ENCODE data around the gene WDR43. TPM values are rescaled to one million over a fixed set of nuclear protein-coding genes. Genes with fewer than 3 reads are reported as not detected.

Gene WDR43
- 54.9 and 117 TPM in 2 replicates for total RNA-seq

DNA sequence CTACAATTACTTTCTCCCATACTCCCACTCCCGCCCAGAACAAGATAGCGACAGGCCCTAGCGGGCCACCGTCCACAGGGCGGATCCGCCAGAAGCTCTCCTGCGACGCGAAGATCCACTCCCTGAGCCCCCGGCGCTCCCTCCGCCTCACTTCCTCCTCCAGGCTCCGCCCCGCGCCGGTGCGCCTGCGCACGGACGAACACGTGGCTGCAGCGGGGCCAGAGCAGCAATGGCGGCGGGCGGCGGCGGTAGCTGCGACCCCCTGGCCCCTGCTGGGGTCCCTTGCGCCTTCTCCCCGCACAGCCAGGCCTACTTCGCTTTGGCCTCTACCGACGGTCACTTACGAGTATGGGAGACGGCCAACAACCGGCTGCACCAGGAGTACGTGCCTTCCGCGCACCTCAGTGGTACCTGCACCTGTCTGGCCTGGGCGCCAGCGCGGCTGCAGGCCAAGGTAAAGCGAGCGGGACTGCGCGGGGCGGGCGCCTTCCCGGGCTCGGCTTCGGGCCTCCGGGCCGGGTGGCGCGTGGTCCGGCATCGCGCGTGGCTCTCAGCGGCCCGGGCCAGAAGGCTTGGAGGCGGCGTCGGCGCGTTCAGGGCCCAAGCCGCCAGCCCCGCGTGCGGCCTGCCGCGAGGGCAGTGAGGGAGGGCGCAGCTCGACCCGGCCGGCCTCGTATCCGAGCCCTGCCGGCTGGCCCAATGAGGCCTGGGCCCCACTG, at the start of gene WDR43:
TSS of gene WDR43 (plus strand) at position 198 of the 719 bp plus-strand sequence. CDS start at position 230, 32 bp downstream.
- DNase-seq (ENCODE audit: low read depth): peak; percentile 96
- TF ChIP-seq CTCF (IDR thresholded peaks at IDR 0.05; ENCODE audit: insufficient read depth, low read length, severe bottlenecking): no peak
- Histone ChIP-seq H3K27me3 (ENCODE audit: control insufficient read depth, insufficient read depth, low read length) (no peaks in the 10 kb centered on the region), H3K36me3 (ENCODE audit: control insufficient read depth, insufficient read depth, low read length) (no peaks in the 10 kb centered on the region), H3K4me3 (ENCODE audit: low read depth, low read length) (peak within 1 kb of the TSS; percentile 99)
- no peak for FAIRE-seq

- Histone ChIP-seq H3K27me3 (ENCODE audit: control insufficient read depth, insufficient read depth, low read length) (no peaks in the 10 kb centered on the region), H3K4me3 (ENCODE audit: low read depth, low read length) (no peak overlapping the region), H3K36me3 (ENCODE audit: control insufficient read depth, insufficient read depth, low read length) (no peaks in the 10 kb centered on the region)
- FAIRE-seq (no peak), DNase-seq (ENCODE audit: low read depth) (no peak)
- TF ChIP-seq CTCF (IDR thresholded peaks at IDR 0.05; ENCODE audit: insufficient read depth, low read length, severe bottlenecking): no peak
These were observed 39.3 kb upstream of the WDR43 start for GRCh38 chr2:28855193-28855592.

GRCh38 chr2:28855977-28856376, 38.5 kb upstream of the WDR43 start:
- Histone ChIP-seq H3K36me3 (ENCODE audit: control insufficient read depth, insufficient read depth, low read length) (no peaks in the 10 kb centered on the region), H3K4me3 (ENCODE audit: low read depth, low read length) (no peak overlapping the region), H3K27me3 (ENCODE audit: control insufficient read depth, insufficient read depth, low read length) (no peaks in the 10 kb centered on the region)
- DNase-seq (ENCODE audit: low read depth) (no peak), FAIRE-seq (no peak)
- no peak for TF ChIP-seq CTCF (IDR thresholded peaks at IDR 0.05; ENCODE audit: insufficient read depth, low read length, severe bottlenecking)

DNA sequence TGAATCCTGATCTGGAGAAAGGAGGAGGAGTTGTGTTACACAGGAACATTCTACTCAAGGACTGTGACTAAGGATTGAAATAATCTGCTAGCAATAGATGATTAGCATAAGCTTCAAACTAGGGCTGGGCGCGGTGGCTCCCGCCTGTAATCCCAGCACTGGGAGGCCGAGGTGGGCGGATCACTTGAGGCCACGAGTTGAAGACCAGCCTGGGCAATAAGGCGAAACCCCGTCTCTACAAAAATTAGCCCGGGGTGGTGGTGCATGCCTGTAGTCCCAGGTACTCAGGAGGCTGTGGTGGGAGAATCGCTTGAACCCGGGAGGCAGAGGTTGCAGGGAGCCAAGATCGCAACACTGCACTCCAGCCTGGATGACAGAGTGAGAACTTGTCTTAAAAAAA, 25.9 kb upstream of the WDR43 start:
- FAIRE-seq: no peak
- no peak for DNase-seq (ENCODE audit: low read depth)
- Histone ChIP-seq H3K36me3 (ENCODE audit: control insufficient read depth, insufficient read depth, low read length) (no peaks in the 10 kb centered on the region), H3K27me3 (ENCODE audit: control insufficient read depth, insufficient read depth, low read length) (no peaks in the 10 kb centered on the region), H3K4me3 (ENCODE audit: low read depth, low read length) (no peak overlapping the region)
- TF ChIP-seq CTCF (IDR thresholded peaks at IDR 0.05; ENCODE audit: insufficient read depth, low read length, severe bottlenecking): no peak

DNA sequence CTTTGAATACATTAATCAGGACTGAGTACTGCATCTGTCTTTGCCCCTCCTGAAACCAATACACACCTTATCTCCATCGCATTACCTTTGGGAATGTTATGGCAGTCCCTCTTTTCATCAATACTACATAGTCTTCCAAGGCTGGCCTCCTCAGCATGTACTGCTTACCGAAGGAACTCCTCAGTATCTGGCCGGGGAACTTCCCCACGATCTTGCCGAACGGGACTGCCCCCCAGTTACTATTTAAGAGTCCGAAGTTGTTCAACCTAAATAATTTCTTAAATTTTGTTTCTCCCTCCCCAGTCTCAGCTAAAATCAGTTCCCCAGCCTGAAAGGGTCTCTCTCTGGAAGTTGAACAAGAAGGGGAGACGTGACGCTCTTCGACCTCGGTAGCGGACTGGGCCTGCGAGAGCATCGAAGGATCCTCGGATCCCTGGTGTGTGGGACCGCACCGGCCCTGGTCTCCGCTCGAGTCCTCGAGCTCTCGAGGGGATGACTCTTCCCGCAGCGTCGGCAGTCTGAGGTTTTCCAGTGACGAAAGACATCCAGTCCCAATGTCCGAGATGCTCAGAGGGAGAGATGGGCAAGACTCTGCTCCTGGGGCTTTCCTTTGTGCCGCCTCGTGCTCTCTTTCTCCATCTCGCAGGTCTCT, 24.8 kb upstream of the WDR43 start:
- H3K4me3 ChIP-seq (ENCODE audit: low read depth, low read length): peak overlapping the region; percentile 75
- no peaks in the 10 kb centered on the region for H3K27me3 ChIP-seq (ENCODE audit: control insufficient read depth, insufficient read depth, low read length)
- no peak for FAIRE-seq
- DNase-seq (ENCODE audit: low read depth): peak; percentile 9
- no peak for TF ChIP-seq CTCF (IDR thresholded peaks at IDR 0.05; ENCODE audit: insufficient read depth, low read length, severe bottlenecking)
- no peaks in the 10 kb centered on the region for H3K36me3 ChIP-seq (ENCODE audit: control insufficient read depth, insufficient read depth, low read length)

Data from bronchial epithelial cell (primary cell).